Aorta (tissue), 5 donors: ENCODE data around the gene ZNF836. TPM values are rescaled to one million over a fixed set of nuclear protein-coding genes. Genes with fewer than 3 reads are reported as not detected.
A peak's percentile ranks its signal among the peaks of the same experiment; 100 is the strongest.

ENCODE experiments used
- ATAC-seq: fragments of 200-7000 bp; cut with Tn5 transposase; one replicate; pipeline ENCODE4 v1.9.1; 2022; ENCODE audit warnings: moderate library complexity; ENCODE audit not compliant: low FRiP score
- DNase-seq, 2 donors: peaks; one replicate each; pipeline ENCODE4 v3.0.0-alpha.2; 2020
- H3K27ac ChIP-seq, 2 donors: one replicate each; pipeline ENCODE4 v1.5.1; 2013; ENCODE audit warnings: low read length in 2 of 2, mild to moderate bottlenecking in 2 of 2, moderate library complexity in 2 of 2, control low read depth in 1 of 2, inconsistent platforms in 1 of 2, low read depth in 1 of 2
- H3K27me3 ChIP-seq, 2 donors: one replicate each; pipeline ENCODE4 v1.6.1; 2013; ENCODE audit warnings: control low read depth in 1 of 2, low read length in 1 of 2, mild to moderate bottlenecking in 1 of 2, moderate library complexity in 1 of 2; ENCODE audit not compliant: insufficient read depth in 2 of 2, control insufficient read depth in 1 of 2
- H3K36me3 ChIP-seq, 2 donors: one replicate each; pipeline ENCODE4 v1.6.1; 2013; ENCODE audit warnings: control low read depth in 1 of 2, low read length in 1 of 2, mild to moderate bottlenecking in 1 of 2; ENCODE audit not compliant: insufficient read depth in 2 of 2, control insufficient read depth in 1 of 2
- H3K4me1 ChIP-seq, 2 donors: one replicate each; pipeline ENCODE4 v1.6.1; 2013; ENCODE audit warnings: low read length in 2 of 2, control low read depth in 1 of 2, mild to moderate bottlenecking in 1 of 2, moderate library complexity in 1 of 2; ENCODE audit not compliant: insufficient read depth in 2 of 2, control insufficient read depth in 1 of 2
- H3K4me3 ChIP-seq, 2 donors: one replicate each; pipeline ENCODE4 v1.5.1; 2013; ENCODE audit warnings: low read length in 2 of 2, control low read depth in 1 of 2, mild to moderate bottlenecking in 1 of 2
- H3K9me3 ChIP-seq: one replicate; pipeline ENCODE4 v1.6.1; 2013; ENCODE audit warnings: mild to moderate bottlenecking, low read length; ENCODE audit not compliant: control insufficient read depth
- WGBS, 2 donors: extraction: QIAGEN DNeasy Blood & Tissue Kit; methylation state at CpG; one replicate each; pipeline ENCODE4 v1.1.7; 2013; 5-methylcytosine and 5-hydroxymethylcytosine counted together
- intact Hi-C, 2 donors: fragments of 100-400 bp; cut with DNase I; formaldehyde crosslinking; loops; one replicate each; pipeline versions ENCODE4 v1.14.2 to v1.15.0; 2022
- polyA plus RNA-seq, 2 donors: library from polyadenylated mRNA; stranded (reverse); fragments of 200-250 nt; gene quantifications; one replicate each; pipeline ENCODE4 v1.2.3, GENCODE V29; 2013
- total RNA-seq, 2 donors: library from RNA; stranded (reverse); fragmentation: NEBNext Ultra II Directional; extraction: Animal tissue kit (Norgen Biotek cat#: 25700); gene quantifications; one replicate each; pipeline ENCODE4 v1.2.1, GENCODE V29; 2021
- donor health status: healthy with polysubstance abuse.
- donor health status: Bipolar disorder and iron deficiency.
- donor health status: DM: no; HTN: no; CAD: no.
- donor health status: DM: no; HTN: no; CAD: no.
- donor health status: DM: yes; HTN: yes; CAD: no.

ZNF836 gene
- total and polyA plus RNA-seq, 4 donors = 1.5 to 20.3 (median 10.0) TPM

- DNase-seq = no peak
These were observed 32.5 kb downstream of the ZNF836 start for GRCh38 chr19:52138983-52139251.

GRCh38 chr19:52138278-52138982 is 33.0 kb downstream of the ZNF836 start:
- DNase-seq (peak in 1 of 2 donors; percentile 78), ATAC-seq (no peak)
- Histone ChIP-seq H3K4me3 (peak overlapping the region; percentile 74 to 78), H3K27ac (peak overlapping the region; percentile 10 to 78), H3K9me3 (no peaks in the 10 kb centered on the region), H3K27me3 (no peaks in the 10 kb centered on the region), H3K36me3 (no peaks in the 10 kb centered on the region), H3K4me1 (peaks cover 0 to 3% of the 10 kb centered on the region in 2 donors)
- intact Hi-C loops = loop anchor here in 1 of 2 donors (2.0 kb wide), 1 partner anchor 100 kb away; no protein-coding TSS in a partner anchor
- 1 to 4% methylated on average over 14 of the region's 14 CpGs for WGBS, 2 donors

More at GRCh38 chr19:52138983-52139251, 32.5 kb downstream of the ZNF836 start:
- Histone ChIP-seq H3K9me3 (no peaks in the 10 kb centered on the region), H3K4me1 (peaks cover 0 to 3% of the 10 kb centered on the region in 2 donors), H3K36me3 (no peaks in the 10 kb centered on the region), H3K27ac (peak overlapping the region in 1 of 2 donors; percentile 78), H3K4me3 (peak overlapping the region; percentile 74 to 78), H3K27me3 (no peaks in the 10 kb centered on the region)
- intact Hi-C loops = loop anchor here (1.0 to 2.0 kb wide), 3 partner anchors 50 to 100 kb away; no protein-coding TSS in a partner anchor
- 0% methylated on average over 7 of the region's 7 CpGs for WGBS, 2 donors
- no peak for ATAC-seq

GRCh38 chr19:52120286-52120685 is 51.1 kb downstream of the ZNF836 start:
- Histone ChIP-seq H3K4me1 (no peaks in the 10 kb centered on the region), H3K4me3 (no peak overlapping the region), H3K9me3 (peaks cover 31% of the 10 kb centered on the region), H3K36me3 (peaks cover 27 to 40% of the 10 kb centered on the region in 2 donors), H3K27ac (no peak overlapping the region), H3K27me3 (no peaks in the 10 kb centered on the region)
- no peak for DNase-seq
- 96 to 99% methylated on average over 3 of the region's 3 CpGs for WGBS, 2 donors
- intact Hi-C loops = no loop called here
- no peak for ATAC-seq

- no peak overlapping the region for H3K4me3 ChIP-seq
- peaks cover 16 to 22% of the 10 kb centered on the region in 2 donors for H3K36me3 ChIP-seq
- H3K27ac ChIP-seq = no peak overlapping the region
- WGBS, 2 donors = 97 to 98% methylated on average over 12 of the region's 12 CpGs
- intact Hi-C loops = no loop called here
- DNase-seq (no peak), ATAC-seq (no peak)
- no peaks in the 10 kb centered on the region for H3K27me3 ChIP-seq
- peaks cover 39% of the 10 kb centered on the region for H3K9me3 ChIP-seq
- H3K4me1 ChIP-seq = no peaks in the 10 kb centered on the region
These were observed 55.8 kb downstream of the ZNF836 start for GRCh38 chr19:52115526-52116053.

- Histone ChIP-seq H3K27me3 (no peaks in the 10 kb centered on the region), H3K4me1 (no peaks in the 10 kb centered on the region), H3K36me3 (peaks cover 16 to 22% of the 10 kb centered on the region in 2 donors), H3K9me3 (peaks cover 39% of the 10 kb centered on the region), H3K4me3 (no peak overlapping the region), H3K27ac (no peak overlapping the region)
- ATAC-seq = no peak
- intact Hi-C loops = no loop called here
- DNase-seq = no peak
- 98 to 99% methylated on average over 5 of the region's 5 CpGs for WGBS, 2 donors
These were observed 56.7 kb downstream of the ZNF836 start for GRCh38 chr19:52114691-52115090.

GRCh38 chr19:52112624-52113023 is 58.8 kb downstream of the ZNF836 start:
- Histone ChIP-seq H3K27me3 (no peaks in the 10 kb centered on the region), H3K4me3 (no peak overlapping the region), H3K4me1 (no peaks in the 10 kb centered on the region), H3K36me3 (peaks cover 9 to 12% of the 10 kb centered on the region in 2 donors), H3K27ac (no peak overlapping the region), H3K9me3 (peaks cover 32% of the 10 kb centered on the region)
- WGBS, 2 donors = 75 to 90% methylated on average over 3 of the region's 3 CpGs
- intact Hi-C loops = no loop called here
- ATAC-seq (no peak), DNase-seq (no peak)

GRCh38 chr19:52110780-52111179 is 60.6 kb downstream of the ZNF836 start:
- no peaks in the 10 kb centered on the region for H3K27me3 ChIP-seq
- H3K9me3 ChIP-seq = peaks cover 28% of the 10 kb centered on the region
- H3K27ac ChIP-seq = no peak overlapping the region
- 69 to 87% methylated on average over 6 of the region's 6 CpGs for WGBS, 2 donors
- H3K4me3 ChIP-seq = no peak overlapping the region
- ATAC-seq = no peak
- peaks cover 1 to 5% of the 10 kb centered on the region in 2 donors for H3K36me3 ChIP-seq
- no peaks in the 10 kb centered on the region for H3K4me1 ChIP-seq
- intact Hi-C loops = no loop called here
- no peak for DNase-seq
